Measurements from ENCODE around the gene RAD54L2. TPM values are rescaled to one million over a fixed set of nuclear protein-coding genes. Genes with fewer than 3 reads are reported as not detected.
A peak's percentile ranks its signal among the peaks of the same experiment; 100 is the strongest.
"Not testable (repeated sequence)": the region's sequence is repeated elsewhere in the genome, so short reads cannot be mapped to it uniquely, and the experiment has no call there.

The RAD54L2 gene
- total and polyA plus RNA-seq, 2 donors (not counting 1 experiment from before 2014, with no cell fraction given), result 5.5 to 17.2 TPM

DNA sequence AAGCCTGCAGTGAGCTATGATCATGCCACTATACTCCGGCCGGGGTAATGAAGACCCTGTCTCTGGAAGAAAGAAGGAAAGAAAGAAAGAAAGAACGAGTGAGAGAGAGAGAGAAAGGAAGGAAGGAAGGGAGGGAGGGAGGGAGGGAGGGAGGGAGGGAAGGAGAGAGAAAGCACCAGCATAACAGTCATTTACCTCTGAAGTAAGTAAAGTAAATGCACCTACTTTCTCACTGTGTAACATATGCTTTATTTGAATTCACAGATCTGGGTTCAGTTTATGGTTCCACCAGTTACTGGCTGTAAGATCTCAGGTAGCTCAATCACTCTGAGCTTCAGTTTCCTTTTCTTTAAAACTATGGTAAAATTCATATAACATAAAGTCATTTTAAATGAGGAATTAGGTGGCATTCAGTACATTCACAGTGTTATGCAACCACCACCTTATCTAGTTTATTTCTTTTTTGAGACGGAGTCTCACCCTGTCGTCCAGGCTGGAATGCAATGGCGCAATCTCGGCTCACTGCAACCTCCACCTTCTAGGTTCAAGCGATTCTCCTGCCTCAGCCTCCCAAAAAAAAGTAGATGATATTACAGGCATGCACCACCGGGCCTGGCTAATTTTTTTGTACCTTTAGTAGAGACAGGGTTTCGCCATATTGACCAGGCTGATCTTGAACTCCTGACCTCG is 16.1 kb upstream of the RAD54L2 start:
- Histone ChIP-seq H4K20me1 (ENCODE audit: control insufficient read depth, extremely low read depth, insufficient read depth, low read length) (no peaks in the 10 kb centered on the region), H3K4me3 (replicated peaks in 1 of 4; ENCODE audit: control extremely low read depth in 1 of 4, insufficient read depth in 1 of 4, low read depth in 3 of 4, low read length in 4 of 4) (no peak overlapping the region), H3K27me3 (ENCODE audit: control insufficient read depth, insufficient read depth, low read length) (no peaks in the 10 kb centered on the region), H3K4me1 (ENCODE audit: control insufficient read depth, extremely low read depth, insufficient read depth, low read length) (no peaks in the 10 kb centered on the region), H3K9ac (ENCODE audit: insufficient read depth, low read length) (no peak overlapping the region), H3K4me2 (ENCODE audit: extremely low read depth, insufficient read depth, low read length) (no peak overlapping the region), H3K27ac (ENCODE audit: insufficient read depth, low read length) (no peak overlapping the region), H2AFZ (ENCODE audit: low read length) (no peak overlapping the region), H3K36me3 (ENCODE audit: control insufficient read depth, insufficient read depth, low read length) (no peaks in the 10 kb centered on the region), H3K9me3 (ENCODE audit: control insufficient read depth, insufficient read depth, low read depth, low read length) (no peaks in the 10 kb centered on the region), H3K79me2 (ENCODE audit: control insufficient read depth, insufficient read depth, low read length) (no peaks in the 10 kb centered on the region)
- TF ChIP-seq EZH2 (IDR thresholded peaks at IDR 0.05; ENCODE audit: low read length, missing control alignments), result no peak
- TF ChIP-seq, protein P1, sequence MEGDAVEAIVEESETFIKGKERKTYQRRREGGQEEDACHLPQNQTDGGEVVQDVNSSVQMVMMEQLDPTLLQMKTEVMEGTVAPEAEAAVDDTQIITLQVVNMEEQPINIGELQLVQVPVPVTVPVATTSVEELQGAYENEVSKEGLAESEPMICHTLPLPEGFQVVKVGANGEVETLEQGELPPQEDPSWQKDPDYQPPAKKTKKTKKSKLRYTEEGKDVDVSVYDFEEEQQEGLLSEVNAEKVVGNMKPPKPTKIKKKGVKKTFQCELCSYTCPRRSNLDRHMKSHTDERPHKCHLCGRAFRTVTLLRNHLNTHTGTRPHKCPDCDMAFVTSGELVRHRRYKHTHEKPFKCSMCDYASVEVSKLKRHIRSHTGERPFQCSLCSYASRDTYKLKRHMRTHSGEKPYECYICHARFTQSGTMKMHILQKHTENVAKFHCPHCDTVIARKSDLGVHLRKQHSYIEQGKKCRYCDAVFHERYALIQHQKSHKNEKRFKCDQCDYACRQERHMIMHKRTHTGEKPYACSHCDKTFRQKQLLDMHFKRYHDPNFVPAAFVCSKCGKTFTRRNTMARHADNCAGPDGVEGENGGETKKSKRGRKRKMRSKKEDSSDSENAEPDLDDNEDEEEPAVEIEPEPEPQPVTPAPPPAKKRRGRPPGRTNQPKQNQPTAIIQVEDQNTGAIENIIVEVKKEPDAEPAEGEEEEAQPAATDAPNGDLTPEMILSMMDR (conservative IDR thresholded peaks at IDR 0.05 in 1 of 2, IDR thresholded peaks at IDR 0.05 in 1 of 2; ENCODE audit: low read depth in 1 of 2, low read length in 2 of 2), result no peak
- DNase-seq (ENCODE audit: low read depth in 2 of 2), result no peak

DNA sequence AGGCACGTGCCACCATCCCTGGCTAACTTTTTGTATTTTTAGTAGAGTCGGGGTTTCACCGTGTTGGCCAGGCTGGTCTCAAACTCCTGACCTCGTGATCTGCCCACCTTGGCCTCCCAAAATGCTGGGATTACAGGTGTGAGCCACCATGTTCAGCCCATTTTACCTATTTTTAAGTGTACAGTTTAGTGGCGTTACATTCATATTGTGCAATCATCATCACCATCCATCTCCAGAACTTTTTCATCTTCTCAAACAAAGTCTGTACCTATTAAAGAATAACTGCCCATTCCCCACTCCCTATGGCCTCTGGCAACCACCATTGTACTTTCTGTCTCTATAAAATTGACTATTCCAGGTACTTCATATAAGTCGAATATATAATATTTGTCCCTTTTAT is 13.6 kb upstream of the RAD54L2 start:
- not testable (repeated sequence) for H3K9me3 ChIP-seq (ENCODE audit: control insufficient read depth, insufficient read depth, low read depth, low read length); H3K36me3 ChIP-seq (ENCODE audit: control insufficient read depth, insufficient read depth, low read length); H3K27ac ChIP-seq (ENCODE audit: insufficient read depth, low read length); H3K9ac ChIP-seq (ENCODE audit: insufficient read depth, low read length); H2AFZ ChIP-seq (ENCODE audit: low read length); H3K79me2 ChIP-seq (ENCODE audit: control insufficient read depth, insufficient read depth, low read length); H3K4me2 ChIP-seq (ENCODE audit: extremely low read depth, insufficient read depth, low read length); H4K20me1 ChIP-seq (ENCODE audit: control insufficient read depth, extremely low read depth, insufficient read depth, low read length); H3K4me3 ChIP-seq (replicated peaks in 1 of 4; ENCODE audit: control extremely low read depth in 1 of 4, insufficient read depth in 1 of 4, low read depth in 3 of 4, low read length in 4 of 4); DNase-seq (ENCODE audit: low read depth in 2 of 2); H3K27me3 ChIP-seq (ENCODE audit: control insufficient read depth, insufficient read depth, low read length); H3K4me1 ChIP-seq (ENCODE audit: control insufficient read depth, extremely low read depth, insufficient read depth, low read length)

DNA sequence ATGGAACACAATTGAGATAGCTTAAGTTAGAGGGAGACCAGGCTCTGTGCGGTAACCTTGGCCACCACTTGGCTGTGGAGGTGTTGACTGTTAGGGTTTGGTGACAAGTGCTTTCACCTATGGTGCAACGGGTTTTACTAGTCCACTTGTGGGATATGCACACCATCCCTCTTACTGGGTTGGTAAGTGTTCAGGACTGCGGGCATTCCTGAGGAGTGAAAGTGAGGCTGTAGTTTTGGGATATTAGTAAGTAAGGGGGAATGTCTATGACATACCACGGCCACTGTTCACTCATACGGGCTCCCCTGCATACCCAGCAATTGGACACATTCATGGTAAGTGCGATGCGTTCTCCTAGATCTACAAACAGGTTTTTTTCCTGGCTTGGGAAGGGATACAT is 8.0 kb upstream of the RAD54L2 start:
- peak in 1 of 2 donors; percentile 34 for DNase-seq (ENCODE audit: low read depth in 2 of 2)
- no peaks in the 10 kb centered on the region for H3K4me1 ChIP-seq (ENCODE audit: control insufficient read depth, extremely low read depth, insufficient read depth, low read length)
- no peaks in the 10 kb centered on the region for H4K20me1 ChIP-seq (ENCODE audit: control insufficient read depth, extremely low read depth, insufficient read depth, low read length)
- no peaks in the 10 kb centered on the region for H3K36me3 ChIP-seq (ENCODE audit: control insufficient read depth, insufficient read depth, low read length)
- no peak overlapping the region for H3K4me2 ChIP-seq (ENCODE audit: extremely low read depth, insufficient read depth, low read length)
- H3K4me3 ChIP-seq (replicated peaks in 1 of 4; ENCODE audit: control extremely low read depth in 1 of 4, insufficient read depth in 1 of 4, low read depth in 3 of 4, low read length in 4 of 4), result no peak overlapping the region
- no peaks in the 10 kb centered on the region for H3K9me3 ChIP-seq (ENCODE audit: control insufficient read depth, insufficient read depth, low read depth, low read length)
- H3K79me2 ChIP-seq (ENCODE audit: control insufficient read depth, insufficient read depth, low read length), result no peaks in the 10 kb centered on the region
- no peak for TF ChIP-seq EZH2 (IDR thresholded peaks at IDR 0.05; ENCODE audit: low read length, missing control alignments)
- TF ChIP-seq, protein P1 (conservative IDR thresholded peaks at IDR 0.05 in 1 of 2, IDR thresholded peaks at IDR 0.05 in 1 of 2; ENCODE audit: low read depth in 1 of 2, low read length in 2 of 2), result no peak
- H2AFZ ChIP-seq (ENCODE audit: low read length), result no peak overlapping the region
- no peaks in the 10 kb centered on the region for H3K27me3 ChIP-seq (ENCODE audit: control insufficient read depth, insufficient read depth, low read length)
- no peak overlapping the region for H3K9ac ChIP-seq (ENCODE audit: insufficient read depth, low read length)
- no peak overlapping the region for H3K27ac ChIP-seq (ENCODE audit: insufficient read depth, low read length)
